Measurements from ENCODE around the gene DYNC2H1.
A peak's percentile ranks its signal among the peaks of the same experiment; 100 is the strongest.

The DYNC2H1 gene

GRCh38 chr11:103086461-103086860 is 22.8 kb upstream of the DYNC2H1 start:
- H3K4me3 ChIP-seq (ENCODE audit: low read length), result no peak overlapping the region
- TF ChIP-seq EZH2phosphoT487 (IDR thresholded peaks at IDR 0.05; ENCODE audit: low read depth) (no peak), CTCF (IDR thresholded peaks at IDR 0.05; ENCODE audit: low read depth, low read length) (no peak)
- H4K20me1 ChIP-seq (ENCODE audit: insufficient read depth, low read length), result no peaks in the 10 kb centered on the region
- H3K9ac ChIP-seq (ENCODE audit: low read length), result no peak overlapping the region
- peaks cover 91% of the 10 kb centered on the region for H3K79me2 ChIP-seq (ENCODE audit: low read length)
- H3K4me2 ChIP-seq (ENCODE audit: low read length), result no peak overlapping the region
- H3K27me3 ChIP-seq (ENCODE audit: low read depth, low read length), result no peaks in the 10 kb centered on the region
- H3K36me3 ChIP-seq (replicated peaks; ENCODE audit: low read depth, low read length), result peaks cover 24% of the 10 kb centered on the region
- H3K27ac ChIP-seq (ENCODE audit: low read length), result no peak overlapping the region
- peaks cover 17% of the 10 kb centered on the region for H3K4me1 ChIP-seq (ENCODE audit: low read length)
- H3K9me3 ChIP-seq (ENCODE audit: insufficient read depth, low read length), result no peaks in the 10 kb centered on the region
- no peak overlapping the region for H2AFZ ChIP-seq (ENCODE audit: low read depth, low read length)

GRCh38 chr11:103091064-103091800 is 18.0 kb upstream of the DYNC2H1 start:
- H3K9ac ChIP-seq (ENCODE audit: low read length), result peak overlapping the region; percentile 95
- H3K79me2 ChIP-seq (ENCODE audit: low read length), result peaks cover 57% of the 10 kb centered on the region
- peak overlapping the region; percentile 87 for H3K4me2 ChIP-seq (ENCODE audit: low read length)
- TF ChIP-seq CTCF (IDR thresholded peaks at IDR 0.05; ENCODE audit: low read depth, low read length) (no peak), EZH2phosphoT487 (IDR thresholded peaks at IDR 0.05; ENCODE audit: low read depth) (no peak)
- no peaks in the 10 kb centered on the region for H4K20me1 ChIP-seq (ENCODE audit: insufficient read depth, low read length)
- no peaks in the 10 kb centered on the region for H3K9me3 ChIP-seq (ENCODE audit: insufficient read depth, low read length)
- peak overlapping the region; percentile 94 for H3K4me3 ChIP-seq (ENCODE audit: low read length)
- no peaks in the 10 kb centered on the region for H3K27me3 ChIP-seq (ENCODE audit: low read depth, low read length)
- peaks cover 7% of the 10 kb centered on the region for H3K36me3 ChIP-seq (replicated peaks; ENCODE audit: low read depth, low read length)
- peak overlapping the region; percentile 59 for H3K27ac ChIP-seq (ENCODE audit: low read length)
- H3K4me1 ChIP-seq (ENCODE audit: low read length), result peaks cover 22% of the 10 kb centered on the region
- H2AFZ ChIP-seq (ENCODE audit: low read depth, low read length), result peak overlapping the region; percentile 77; the same call in 1 of the 2 replicates

- peak within 1 kb of the TSS; percentile 59 for H3K27ac ChIP-seq (ENCODE audit: low read length)
- H3K36me3 ChIP-seq (replicated peaks; ENCODE audit: low read depth, low read length), result peaks cover 6% of the 10 kb centered on the region
- H3K9me3 ChIP-seq (ENCODE audit: insufficient read depth, low read length), result no peaks in the 10 kb centered on the region
- H3K27me3 ChIP-seq (ENCODE audit: low read depth, low read length), result no peaks in the 10 kb centered on the region
- H3K79me2 ChIP-seq (ENCODE audit: low read length), result peaks cover 51% of the 10 kb centered on the region
- TF ChIP-seq EZH2phosphoT487 (IDR thresholded peaks at IDR 0.05; ENCODE audit: low read depth), result no peak
- no peak for TF ChIP-seq CTCF (IDR thresholded peaks at IDR 0.05; ENCODE audit: low read depth, low read length)
- H2AFZ ChIP-seq (ENCODE audit: low read depth, low read length), result peak within 1 kb of the TSS; percentile 77
- peaks cover 22% of the 10 kb centered on the region for H3K4me1 ChIP-seq (ENCODE audit: low read length)
- H3K4me3 ChIP-seq (ENCODE audit: low read length), result peak within 1 kb of the TSS; percentile 94
- H3K9ac ChIP-seq (ENCODE audit: low read length), result peak within 1 kb of the TSS; percentile 95
- no peaks in the 10 kb centered on the region for H4K20me1 ChIP-seq (ENCODE audit: insufficient read depth, low read length)
- H3K4me2 ChIP-seq (ENCODE audit: low read length), result peak within 1 kb of the TSS; percentile 87
These were observed 17.3 kb upstream of the DYNC2H1 start, which contains the start of gene DCUN1D5 for GRCh38 chr11:103091801-103092524. Gene DCUN1D5, minus strand, starts transcription at chr11:103092160. Its CDS starts 288 bp downstream, at chr11:103091872.

- Histone ChIP-seq H3K9ac (ENCODE audit: low read length) (no peak overlapping the region), H3K36me3 (replicated peaks; ENCODE audit: low read depth, low read length) (no peaks in the 10 kb centered on the region), H3K79me2 (ENCODE audit: low read length) (no peaks in the 10 kb centered on the region), H2AFZ (ENCODE audit: low read depth, low read length) (no peak overlapping the region), H3K4me2 (ENCODE audit: low read length) (no peak overlapping the region), H3K4me1 (ENCODE audit: low read length) (0 out of 2 replicates have a peak, but pooled peaks cover 5% of the 10 kb centered on the region), H3K27me3 (ENCODE audit: low read depth, low read length) (no peaks in the 10 kb centered on the region), H3K9me3 (ENCODE audit: insufficient read depth, low read length) (no peaks in the 10 kb centered on the region), H4K20me1 (ENCODE audit: insufficient read depth, low read length) (no peaks in the 10 kb centered on the region), H3K4me3 (ENCODE audit: low read length) (no peak overlapping the region), H3K27ac (ENCODE audit: low read length) (no peak overlapping the region)
- no peak for TF ChIP-seq EZH2phosphoT487 (IDR thresholded peaks at IDR 0.05; ENCODE audit: low read depth)
- TF ChIP-seq CTCF (IDR thresholded peaks at IDR 0.05; ENCODE audit: low read depth, low read length), result no peak
These were observed 11.9 kb upstream of the DYNC2H1 start for GRCh38 chr11:103097279-103097678.
